Fibroblast of the conjunctiva (primary cell): ENCODE data around the gene PSME2.
"Not testable (repeated sequence)": the region's sequence is repeated elsewhere in the genome, so short reads cannot be mapped to it uniquely, and the experiment has no call there.

Experiments
- DNase-seq: peaks from one replicate; pipeline ENCODE4 v3.0.0-alpha.2; 2010; ENCODE audit warnings: low read depth

PSME2 gene

GRCh38 chr14:24114532-24115421, 31.6 kb downstream of the PSME2 start, which contains the start of the genes DCAF11 and NRL:
Gene DCAF11 (plus strand): TSS chr14:24114777. CDS start chr14:24115595, 818 bp downstream.
Gene NRL (minus strand): TSS chr14:24114949. CDS start chr14:24082848, 32,101 bp downstream.
- peak; percentile 100 for DNase-seq

DNA sequence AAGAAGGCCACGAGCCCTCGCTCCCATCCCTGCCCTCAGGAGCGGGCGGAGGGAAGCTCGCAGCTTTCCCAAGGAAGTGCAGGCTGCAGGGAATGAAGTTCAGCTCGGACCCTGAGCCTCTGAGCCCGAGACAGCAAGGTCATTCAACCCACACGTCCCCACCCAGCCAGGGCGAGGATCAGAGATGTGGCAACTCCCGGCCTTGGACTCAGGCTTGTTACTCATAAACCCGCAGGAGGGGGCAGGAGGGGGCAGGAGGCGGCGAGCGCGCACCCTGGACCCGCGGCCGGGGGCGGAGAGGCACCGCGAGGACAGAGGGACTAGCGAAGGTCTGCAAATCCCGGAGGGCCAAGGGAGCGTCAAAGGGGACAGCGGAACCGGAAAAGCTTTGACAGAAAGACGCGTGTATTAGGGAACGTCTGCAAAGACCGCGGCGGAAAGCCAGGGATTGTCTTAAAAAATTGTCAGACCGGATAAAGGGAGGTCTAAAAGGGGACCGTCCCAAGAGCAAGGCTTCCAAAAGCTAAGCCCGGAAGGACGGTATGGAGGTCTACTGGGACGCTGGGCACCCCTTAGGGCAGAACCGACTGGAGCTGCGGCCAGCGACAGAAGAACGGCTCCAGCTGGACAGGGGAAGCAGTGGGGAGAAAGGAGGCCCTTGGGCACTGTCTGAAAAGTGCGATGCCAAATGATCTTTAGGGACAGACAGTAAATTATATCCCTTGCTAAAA, 32.4 kb downstream of the PSME2 start:
- peak; percentile 82 for DNase-seq

DNA sequence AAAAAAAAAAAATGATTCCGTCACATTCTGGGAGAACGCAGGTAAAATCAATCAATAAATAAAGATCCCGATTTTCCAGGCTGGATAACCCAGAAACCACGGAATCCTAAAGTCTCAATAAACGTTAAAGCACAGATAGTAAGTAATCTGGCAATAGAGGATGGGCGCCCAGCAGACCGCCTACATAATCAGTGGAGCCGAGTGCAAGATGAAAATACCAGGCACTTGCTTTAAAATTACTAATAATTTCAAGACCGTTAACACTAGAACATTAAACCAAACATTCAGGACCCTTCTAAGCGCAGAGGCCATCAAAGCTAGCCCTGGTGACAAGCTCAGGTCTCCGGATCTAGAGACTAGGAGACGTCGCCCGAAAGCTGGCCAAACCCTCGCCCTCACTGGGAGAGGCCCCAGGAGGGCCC, 33.0 kb downstream of the PSME2 start:
- no peak for DNase-seq

- no peak for DNase-seq
These were observed 35.9 kb downstream of the PSME2 start for GRCh38 chr14:24110523-24110922.

DNA sequence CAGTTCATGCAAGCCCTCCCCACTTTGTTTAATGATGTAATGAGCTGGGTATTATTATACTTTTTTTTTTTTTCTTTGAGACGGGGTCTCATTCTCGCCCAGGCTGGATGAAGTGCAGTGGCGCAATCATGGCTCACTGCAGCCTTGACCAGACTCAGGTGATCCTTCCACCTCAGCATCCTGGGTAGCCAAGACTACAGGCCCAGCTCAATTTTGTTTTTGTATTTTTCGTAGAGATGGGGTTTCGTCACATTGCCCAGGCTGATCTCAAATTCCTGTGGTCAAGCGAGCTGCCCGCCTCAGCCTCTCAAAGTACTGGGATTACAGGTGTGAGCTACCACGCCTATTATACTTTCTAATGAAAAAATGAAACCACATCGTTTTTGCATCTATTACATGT, 36.4 kb downstream of the PSME2 start:
- no peak for DNase-seq

- no peak for DNase-seq
These were observed 38.0 kb downstream of the PSME2 start for GRCh38 chr14:24108336-24108874.

DNA sequence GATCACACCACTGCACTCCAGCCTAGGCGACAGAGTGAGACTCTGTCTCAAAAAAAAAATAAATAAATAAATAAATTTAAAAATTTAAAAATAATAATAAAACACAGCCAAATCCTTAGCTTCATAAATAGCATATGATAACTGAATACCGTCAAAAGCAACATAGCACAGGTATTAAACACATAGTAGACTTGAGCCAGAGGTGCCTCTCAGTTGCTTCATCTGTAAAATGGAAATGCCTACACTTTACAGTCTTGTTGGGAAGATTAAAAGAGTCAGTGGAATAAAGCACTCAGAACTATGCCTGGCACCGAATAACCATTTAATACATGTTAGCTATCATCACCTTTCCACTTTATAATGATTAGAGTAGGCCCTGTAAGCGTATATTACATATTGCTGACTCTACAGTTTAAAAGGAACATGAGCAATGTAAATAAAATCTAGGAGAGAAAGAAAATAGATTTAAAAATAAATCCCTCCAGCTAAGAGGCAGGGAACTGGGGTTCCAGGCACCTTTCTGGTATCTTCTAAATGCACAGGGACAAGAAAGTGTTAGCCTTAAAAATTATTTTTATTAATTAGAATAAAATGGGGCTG, 39.6 kb downstream of the PSME2 start:
- no peak for DNase-seq

DNA sequence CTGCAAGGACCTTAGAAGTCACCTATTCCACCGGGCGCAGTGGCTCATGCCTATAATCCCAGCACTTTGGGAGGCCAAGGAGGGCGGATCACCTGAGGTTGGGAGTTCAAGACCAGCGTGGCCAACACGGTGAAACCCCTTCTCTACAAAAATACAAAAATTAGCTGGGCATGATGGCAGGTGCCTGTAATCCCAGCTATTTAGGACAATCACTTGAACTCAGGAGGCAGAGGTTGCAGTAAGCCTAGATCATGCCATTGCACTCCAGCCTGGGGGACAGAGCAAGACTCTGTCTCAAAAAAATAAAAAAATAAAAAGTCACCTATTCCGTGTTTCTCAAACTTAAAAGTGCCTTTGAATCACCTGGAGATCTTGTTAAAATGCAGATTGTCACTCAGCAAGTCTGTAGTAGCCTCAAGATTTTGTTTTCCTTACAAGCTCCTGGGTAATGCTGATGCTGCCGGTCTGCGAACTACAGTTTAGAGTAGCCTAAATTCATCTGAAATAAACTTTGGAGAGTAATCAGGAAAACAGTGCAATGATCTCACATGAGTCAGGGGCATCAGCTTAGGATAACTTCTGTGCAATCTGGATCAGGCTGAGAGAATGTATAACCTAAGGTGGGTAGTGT, 40.7 kb downstream of the PSME2 start:
- DNase-seq = not testable (repeated sequence)

GRCh38 chr14:24103451-24103850, 43.0 kb downstream of the PSME2 start:
- no peak for DNase-seq

- no peak for DNase-seq
These were observed 43.9 kb downstream of the PSME2 start for GRCh38 chr14:24102357-24103048.

DNA sequence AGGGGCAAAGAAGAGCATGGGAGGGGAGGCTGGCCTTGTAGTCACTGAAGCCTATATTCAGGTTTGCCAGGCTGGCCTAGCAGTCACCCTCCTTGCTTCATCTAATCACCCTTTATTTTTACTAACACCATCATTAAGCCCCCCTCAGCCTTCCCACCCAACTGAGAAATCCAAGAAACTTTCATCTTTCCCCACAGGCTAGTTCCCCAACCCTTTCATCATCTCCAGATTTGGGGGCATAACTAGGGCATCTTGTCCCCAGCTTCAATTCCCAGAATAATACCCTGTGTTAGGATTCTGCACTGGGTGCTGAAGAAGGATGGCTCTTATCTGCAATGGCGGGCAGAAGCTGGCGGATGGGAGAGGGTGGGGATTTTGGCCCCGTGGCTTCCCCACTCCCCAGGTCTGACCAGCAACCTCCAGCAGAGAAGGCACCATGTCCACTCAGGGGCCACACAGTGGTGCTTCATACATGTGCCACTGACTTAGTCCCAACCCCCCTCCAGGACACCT, 45.4 kb downstream of the PSME2 start:
- DNase-seq = no peak

GRCh38 chr14:24100197-24100981, 46.0 kb downstream of the PSME2 start:
- no peak for DNase-seq

GRCh38 chr14:24098927-24099813, 47.2 kb downstream of the PSME2 start:
- no peak for DNase-seq

- no peak for DNase-seq
These were observed 48.0 kb downstream of the PSME2 start for GRCh38 chr14:24098229-24098926.

GRCh38 chr14:24096545-24097181, 49.7 kb downstream of the PSME2 start:
- no peak for DNase-seq

DNA sequence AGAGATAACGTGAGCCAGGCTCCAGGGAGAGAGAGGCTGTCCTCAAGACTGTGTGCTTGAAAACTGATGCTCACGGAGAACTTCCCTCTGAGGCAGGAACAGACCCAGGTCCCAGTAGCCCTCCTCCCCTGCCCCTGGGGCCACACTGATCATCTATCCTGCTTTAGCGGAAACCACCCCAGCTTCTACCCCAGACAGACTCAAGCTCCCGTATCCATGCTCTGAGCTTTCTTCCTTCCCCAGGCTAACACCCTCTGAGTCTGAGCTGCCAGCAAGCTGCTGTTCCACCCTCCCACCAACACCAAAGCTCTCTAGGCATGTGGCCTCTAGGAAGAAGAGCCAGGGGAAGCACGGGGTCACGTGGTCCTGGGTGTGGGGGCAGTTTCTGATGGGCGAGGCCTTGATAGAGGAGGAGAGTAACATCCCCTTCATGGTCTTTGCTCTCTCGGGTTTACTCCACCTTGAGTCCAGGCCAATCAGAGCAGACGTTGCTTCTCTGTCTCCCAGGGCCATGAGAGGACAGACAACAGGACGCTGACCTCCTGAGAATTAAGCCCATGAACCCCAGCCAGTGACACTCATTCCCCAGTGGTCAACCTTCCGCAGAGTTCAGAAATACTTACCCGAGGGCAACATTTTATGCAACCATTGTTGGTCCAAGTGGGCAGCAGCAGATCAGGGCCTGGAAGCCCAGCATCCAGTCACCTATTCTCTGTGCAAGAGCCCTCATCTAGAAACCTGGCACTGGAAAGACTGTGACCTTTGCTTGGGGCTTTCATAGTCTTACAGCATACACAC, 50.9 kb downstream of the PSME2 start:
- peak; percentile 43 for DNase-seq

- DNase-seq = no peak
These were observed 51.6 kb downstream of the PSME2 start for GRCh38 chr14:24094841-24095270.
